Activated T-cell treated with anti-CD3 and anti-CD28 coated beads, Interleukin-2, amount 50 U/mL, for 48 hours (primary cell): ENCODE measurements around the gene CHD3.

Experiments
- DNase-seq, 2 experiments: peaks; one replicate each; pipeline ENCODE4 v3.0.0-alpha.2; 2020

The CHD3 gene

GRCh38 chr17:7873051-7873450 lies 15.5 kb upstream of the CHD3 start:
- DNase-seq = no peak

GRCh38 chr17:7875804-7876370 lies 12.7 kb upstream of the CHD3 start:
- DNase-seq = no peak

GRCh38 chr17:7878234-7878633 lies 10.4 kb upstream of the CHD3 start:
- no peak for DNase-seq

- DNase-seq = no peak
Measured at GRCh38 chr17:7880076-7880868, 8.3 kb upstream of the CHD3 start.

- no peak for DNase-seq
Measured at GRCh38 chr17:7881276-7882054, 7.1 kb upstream of the CHD3 start.

GRCh38 chr17:7882068-7882467 lies 6.5 kb upstream of the CHD3 start:
- DNase-seq = peak in 1 of 2 experiments; percentile 26

- no peak for DNase-seq
Measured at GRCh38 chr17:7882629-7883028, 6.0 kb upstream of the CHD3 start.

- DNase-seq = peak; percentile 41 to 44
Measured at GRCh38 chr17:7883781-7884386, 4.7 kb upstream of the CHD3 start.

GRCh38 chr17:7884581-7885366 lies 3.8 kb upstream of the CHD3 start:
- peak; percentile 37 to 53 for DNase-seq

GRCh38 chr17:7885367-7886226 lies 3.0 kb upstream of the CHD3 start:
- DNase-seq = peak; percentile 63 to 71

GRCh38 chr17:7886227-7887037 lies 2.2 kb upstream of the CHD3 start:
- DNase-seq = peak; percentile 72 to 73

- DNase-seq = no peak
Measured at GRCh38 chr17:7887038-7887481, 1.5 kb upstream of the CHD3 start.

GRCh38 chr17:7887482-7888183 lies 956 bp upstream of the CHD3 start:
- DNase-seq = peak; percentile 89 to 90

- DNase-seq = peak; percentile 58 to 60
Measured at GRCh38 chr17:7889166-7889955, 772 bp downstream of the CHD3 start.

- no peak for DNase-seq
Measured at GRCh38 chr17:7893187-7893880, 4.7 kb downstream of the CHD3 start.

GRCh38 chr17:7894226-7894625 lies 5.6 kb downstream of the CHD3 start:
- no peak for DNase-seq

- no peak for DNase-seq
Measured at GRCh38 chr17:7894866-7895265, 6.3 kb downstream of the CHD3 start.

- DNase-seq = no peak
Measured at GRCh38 chr17:7897090-7897489, 8.5 kb downstream of the CHD3 start.
